Measurements from ENCODE around the gene NFKB1.

DNA sequence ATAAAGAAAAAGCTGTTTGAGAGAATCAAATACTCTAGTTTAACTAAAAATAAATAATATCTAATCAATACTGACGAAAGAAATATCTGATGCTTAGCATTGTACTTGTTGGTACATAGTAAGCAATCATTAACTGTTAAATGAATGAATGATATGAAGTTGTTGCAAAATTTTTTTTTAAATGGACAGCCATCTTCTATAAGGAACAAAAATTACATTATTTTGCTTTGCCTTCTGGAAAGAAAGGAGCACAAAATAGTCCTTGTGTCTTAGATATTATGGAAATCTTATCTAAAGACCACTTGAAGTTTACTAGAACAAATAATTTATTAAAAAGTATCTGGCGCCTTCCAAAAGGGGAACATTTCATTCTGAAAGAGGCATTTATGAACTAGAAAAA, 4.5 kb downstream of the NFKB1 start:
- TF ChIP-seq, protein P1, sequence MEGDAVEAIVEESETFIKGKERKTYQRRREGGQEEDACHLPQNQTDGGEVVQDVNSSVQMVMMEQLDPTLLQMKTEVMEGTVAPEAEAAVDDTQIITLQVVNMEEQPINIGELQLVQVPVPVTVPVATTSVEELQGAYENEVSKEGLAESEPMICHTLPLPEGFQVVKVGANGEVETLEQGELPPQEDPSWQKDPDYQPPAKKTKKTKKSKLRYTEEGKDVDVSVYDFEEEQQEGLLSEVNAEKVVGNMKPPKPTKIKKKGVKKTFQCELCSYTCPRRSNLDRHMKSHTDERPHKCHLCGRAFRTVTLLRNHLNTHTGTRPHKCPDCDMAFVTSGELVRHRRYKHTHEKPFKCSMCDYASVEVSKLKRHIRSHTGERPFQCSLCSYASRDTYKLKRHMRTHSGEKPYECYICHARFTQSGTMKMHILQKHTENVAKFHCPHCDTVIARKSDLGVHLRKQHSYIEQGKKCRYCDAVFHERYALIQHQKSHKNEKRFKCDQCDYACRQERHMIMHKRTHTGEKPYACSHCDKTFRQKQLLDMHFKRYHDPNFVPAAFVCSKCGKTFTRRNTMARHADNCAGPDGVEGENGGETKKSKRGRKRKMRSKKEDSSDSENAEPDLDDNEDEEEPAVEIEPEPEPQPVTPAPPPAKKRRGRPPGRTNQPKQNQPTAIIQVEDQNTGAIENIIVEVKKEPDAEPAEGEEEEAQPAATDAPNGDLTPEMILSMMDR (IDR thresholded peaks at IDR 0.05; ENCODE audit: low read length) = no peak
- TF ChIP-seq EZH2 (IDR thresholded peaks at IDR 0.05; ENCODE audit: borderline replicate concordance, low read length) = no peak
